KBM-7 (cell line): ENCODE results near the gene PTPN23.

Source experiments
- DNase-seq: peaks from one replicate; pipeline ENCODE4 v3.0.0-alpha.2; 2015
- in situ Hi-C: fragments of 300-500 bp; cut with MboI; formaldehyde crosslinking; loops from 2 replicates; pipeline ENCODE4 v1.14.3; 2020; ENCODE audit warnings: low sequenced_read_pairs, low pct_unique_long_range_greater_than_20kb, mixed read lengths

Gene PTPN23

DNA sequence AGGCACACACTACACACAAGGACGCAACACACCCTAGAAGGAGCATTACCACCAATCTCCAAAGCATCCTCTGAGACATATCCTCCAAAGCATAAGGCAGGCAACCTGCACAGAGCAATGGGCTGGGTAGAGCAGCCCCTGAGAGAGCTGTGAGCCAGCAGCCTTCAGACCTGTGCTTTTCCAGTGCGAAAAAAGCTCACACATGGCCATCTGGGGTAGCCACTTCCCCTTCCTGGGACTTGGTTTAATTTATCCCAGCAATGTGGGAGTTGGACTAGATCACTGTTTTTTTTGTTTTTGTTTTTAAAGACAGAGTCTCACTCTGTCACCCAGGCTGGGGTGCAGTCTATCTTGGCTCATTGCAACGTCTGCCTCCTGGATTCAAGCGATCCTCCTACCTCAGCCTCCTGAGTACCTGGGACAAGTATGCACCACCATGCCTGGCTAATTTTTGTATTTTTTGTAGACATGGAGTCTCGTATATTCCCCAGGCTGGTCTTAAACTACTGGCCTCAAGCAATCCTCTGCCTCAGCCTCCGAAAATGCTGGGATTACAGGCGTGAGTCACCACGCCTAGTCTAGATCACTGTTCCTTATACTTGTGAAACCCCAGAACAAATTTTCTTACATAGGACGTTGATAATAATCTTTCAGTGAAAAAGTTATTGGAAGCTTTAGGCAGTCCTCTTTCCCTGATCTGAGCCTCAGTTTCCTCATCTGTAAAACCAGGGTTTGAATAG is 18.9 kb downstream of the PTPN23 start:
- in situ Hi-C loops: no loop called here
- DNase-seq: peak; percentile 42

- in situ Hi-C loops: no loop called here
- DNase-seq: no peak
Measured at GRCh38 chr3:47404431-47404876, 23.6 kb downstream of the PTPN23 start.

GRCh38 chr3:47404955-47405790 is 24.4 kb downstream of the PTPN23 start:
- in situ Hi-C loops: no loop called here
- DNase-seq: no peak

- no peak for DNase-seq
- in situ Hi-C loops: no loop called here
Measured at GRCh38 chr3:47405820-47406761, 25.3 kb downstream of the PTPN23 start.

DNA sequence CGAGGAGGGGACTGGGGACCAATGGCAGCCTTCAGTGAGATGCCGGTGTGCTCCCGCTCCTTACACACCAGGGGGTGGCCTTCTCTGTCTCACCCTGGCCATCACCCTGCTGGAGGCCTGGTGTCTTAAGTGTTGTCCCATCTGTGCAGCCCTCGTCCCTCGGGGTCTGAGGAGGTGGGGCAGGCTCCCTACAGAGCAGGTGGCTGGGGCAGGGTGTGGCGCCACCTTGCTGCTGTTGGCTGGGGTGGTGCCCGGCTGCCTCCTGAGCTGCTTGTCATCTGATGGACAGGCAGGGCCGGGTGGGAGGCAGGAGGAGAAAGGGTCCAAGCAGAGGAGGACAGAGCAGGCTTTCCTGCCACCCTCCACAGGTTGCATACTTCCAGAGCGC is 25.9 kb downstream of the PTPN23 start:
- in situ Hi-C loops: no loop called here
- no peak for DNase-seq

GRCh38 chr3:47407237-47407636 is 26.4 kb downstream of the PTPN23 start:
- no peak for DNase-seq
- in situ Hi-C loops: no loop called here

GRCh38 chr3:47407896-47408838 is 27.3 kb downstream of the PTPN23 start:
- in situ Hi-C loops: no loop called here
- DNase-seq: no peak

- in situ Hi-C loops: no loop called here
- DNase-seq: no peak
Measured at GRCh38 chr3:47408839-47409229, 28.0 kb downstream of the PTPN23 start.

GRCh38 chr3:47409284-47409683 is 28.5 kb downstream of the PTPN23 start:
- no peak for DNase-seq
- in situ Hi-C loops: no loop called here

GRCh38 chr3:47409688-47410416 is 29.0 kb downstream of the PTPN23 start:
- in situ Hi-C loops: no loop called here
- DNase-seq: no peak

- in situ Hi-C loops: no loop called here
- no peak for DNase-seq
Measured at GRCh38 chr3:47410417-47410720, 29.5 kb downstream of the PTPN23 start.

- no peak for DNase-seq
- in situ Hi-C loops: no loop called here
Measured at GRCh38 chr3:47410801-47411646, 30.2 kb downstream of the PTPN23 start.

DNA sequence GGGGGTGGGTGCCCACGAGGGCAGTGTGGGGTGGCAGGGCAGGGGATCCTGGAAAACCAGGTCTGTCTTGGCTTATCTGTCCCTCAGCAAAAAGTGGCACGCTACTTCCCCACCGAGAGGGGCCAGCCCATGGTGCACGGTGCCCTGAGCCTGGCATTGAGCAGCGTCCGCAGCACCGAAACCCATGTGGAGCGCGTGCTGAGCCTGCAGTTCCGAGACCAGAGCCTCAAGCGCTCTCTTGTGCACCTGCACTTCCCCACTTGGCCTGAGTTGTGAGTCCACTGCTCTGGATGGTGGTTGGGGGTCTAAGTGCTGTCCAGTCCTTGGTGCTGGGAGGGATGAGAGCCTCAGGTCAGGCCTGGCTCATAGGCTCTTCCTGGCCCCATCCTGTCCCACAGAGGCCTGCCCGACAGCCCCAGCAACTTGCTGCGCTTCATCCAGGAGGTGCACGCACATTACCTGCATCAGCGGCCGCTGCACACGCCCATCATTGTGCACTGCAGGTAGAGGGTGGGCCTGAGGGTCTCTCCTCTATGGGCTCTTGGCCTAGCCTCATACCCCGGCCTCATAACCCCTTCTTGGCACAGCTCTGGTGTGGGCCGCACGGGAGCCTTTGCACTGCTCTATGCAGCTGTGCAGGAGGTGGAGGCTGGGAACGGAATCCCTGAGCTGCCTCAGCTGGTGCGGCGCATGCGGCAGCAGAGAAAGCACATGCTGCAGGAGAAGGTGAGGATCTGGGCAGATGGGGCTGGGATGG is 31.1 kb downstream of the PTPN23 start:
- in situ Hi-C loops: no loop called here
- no peak for DNase-seq

- DNase-seq: no peak
- in situ Hi-C loops: no loop called here
Measured at GRCh38 chr3:47412453-47412756, 31.6 kb downstream of the PTPN23 start.

DNA sequence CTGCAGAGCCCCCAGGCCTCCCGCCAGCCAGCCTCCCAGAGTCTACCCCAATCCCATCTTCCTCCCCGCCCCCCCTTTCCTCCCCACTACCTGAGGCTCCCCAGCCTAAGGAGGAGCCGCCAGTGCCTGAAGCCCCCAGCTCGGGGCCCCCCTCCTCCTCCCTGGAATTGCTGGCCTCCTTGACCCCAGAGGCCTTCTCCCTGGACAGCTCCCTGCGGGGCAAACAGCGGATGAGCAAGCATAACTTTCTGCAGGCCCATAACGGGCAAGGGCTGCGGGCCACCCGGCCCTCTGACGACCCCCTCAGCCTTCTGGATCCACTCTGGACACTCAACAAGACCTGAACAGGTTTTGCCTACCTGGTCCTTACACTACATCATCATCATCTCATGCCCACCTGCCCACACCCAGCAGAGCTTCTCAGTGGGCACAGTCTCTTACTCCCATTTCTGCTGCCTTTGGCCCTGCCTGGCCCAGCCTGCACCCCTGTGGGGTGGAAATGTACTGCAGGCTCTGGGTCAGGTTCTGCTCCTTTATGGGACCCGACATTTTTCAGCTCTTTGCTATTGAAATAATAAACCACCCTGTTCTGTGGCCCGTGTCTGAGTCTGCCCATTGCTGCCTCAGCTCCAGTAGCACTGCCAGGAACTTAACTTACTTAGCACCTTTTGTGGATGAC is 32.2 kb downstream of the PTPN23 start:
- DNase-seq: no peak
- in situ Hi-C loops: no loop called here

DNA sequence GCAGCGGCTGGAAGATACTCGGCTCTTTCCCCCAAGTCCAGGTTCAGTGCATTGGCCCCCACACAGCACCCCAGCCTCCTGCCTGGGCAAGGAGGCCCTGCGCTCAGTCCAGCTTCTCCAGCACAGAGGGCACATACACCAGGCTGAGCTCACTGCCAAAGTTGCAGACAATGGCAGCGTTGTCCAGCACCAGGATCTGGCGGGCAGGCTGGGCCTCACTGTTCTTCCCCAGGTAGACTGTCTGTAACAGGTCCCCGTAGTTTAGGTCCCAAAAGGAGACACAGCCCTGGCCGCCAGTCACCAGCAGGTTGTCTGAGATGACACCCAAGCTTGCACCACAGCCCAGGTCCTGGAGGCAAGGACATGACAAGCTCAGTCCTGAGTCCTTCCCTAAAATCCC is 32.9 kb downstream of the PTPN23 start:
- in situ Hi-C loops: no loop called here
- DNase-seq: no peak
